ENCODE measurements around the gene COLQ.

DNA sequence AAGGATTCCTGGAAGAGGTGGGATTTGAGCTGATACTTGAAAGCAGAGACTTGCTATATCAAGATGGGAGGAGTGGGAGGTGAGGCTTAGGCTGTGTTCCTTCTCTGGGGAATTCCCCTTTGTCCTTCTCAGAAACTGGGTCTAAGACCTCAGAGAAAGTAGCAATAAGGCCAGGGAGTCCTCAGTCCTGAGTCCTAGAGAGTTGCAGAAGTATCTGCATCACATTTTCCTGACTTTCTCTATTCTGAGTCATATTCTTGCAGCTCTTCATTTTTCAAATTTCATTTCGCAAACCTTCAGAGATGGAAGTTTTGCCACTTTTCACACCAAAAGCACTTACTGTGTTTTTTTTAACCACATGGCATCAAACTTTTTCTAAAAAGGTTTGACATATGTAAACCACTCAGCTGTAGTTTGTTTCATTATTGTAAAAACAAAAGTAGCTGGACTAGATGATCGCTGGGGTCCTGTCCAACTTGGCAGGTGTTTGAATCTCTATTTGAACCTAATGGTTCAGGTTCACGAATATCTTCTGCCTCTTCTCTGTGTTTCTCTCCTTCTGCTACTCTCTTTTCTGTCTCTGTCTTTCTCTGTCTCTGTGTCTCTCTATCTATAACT is 21.3 kb downstream of the COLQ start:
- TF ChIP-seq EZH2 (IDR thresholded peaks at IDR 0.05): no peak
- TF ChIP-seq POLR2AphosphoS5 (IDR thresholded peaks at IDR 0.05; ENCODE audit: borderline replicate concordance, low read depth, low read length): no peak
- no peak for TF ChIP-seq FOXP2 (optimal IDR thresholded peaks at IDR 0.05; ENCODE audit: control extremely low read depth, extremely low read length, insufficient read depth)
